ENCODE results near the gene PSTPIP1. TPM values are rescaled to one million over a fixed set of nuclear protein-coding genes. Genes with fewer than 3 reads are reported as not detected.
A peak's percentile ranks its signal among the peaks of the same experiment; 100 is the strongest.

Gene PSTPIP1
- total RNA-seq, 2 experiments from 2014 or later = 113 to 121 TPM

- ChIA-PET CTCF (interaction anchor here (0.9 to 7.7 kb wide), 14 partner anchors 20 to 567 kb away, joined by 3 to 105 read pairs (median 5); no protein-coding TSS in a partner anchor), POLR2A (interaction anchor here (0.7 to 1.4 kb wide), 3 partner anchors 22 to 62 kb away, joined by 3 to 4 read pairs (median 3); no protein-coding TSS in a partner anchor)
- TF ChIP-seq CTCF (IDR thresholded peaks at IDR 0.05) = no peak
- DNase-seq (no peak), ATAC-seq (no peak)
- Mint-ChIP-seq H3K4me1 (ENCODE audit: low read depth) (peaks cover 24% of the 10 kb centered on the region), H3K27ac (no peak overlapping the region), H3K4me3 (no peak overlapping the region), H3K36me3 (ENCODE audit: low read depth) (no peaks in the 10 kb centered on the region), H3K9me3 (peaks cover 2% of the 10 kb centered on the region), H3K27me3 (no peaks in the 10 kb centered on the region)
- intact Hi-C loops (cut with micrococcal nuclease) = no loop called here
Measured at GRCh38 chr15:76976141-76976540, 18.8 kb upstream of the PSTPIP1 start.

- peaks cover 2% of the 10 kb centered on the region for H3K9me3 Mint-ChIP-seq
- H3K36me3 Mint-ChIP-seq (ENCODE audit: low read depth) = no peaks in the 10 kb centered on the region
- ATAC-seq (peak; percentile 82), DNase-seq (peak; percentile 60)
- H3K4me1 Mint-ChIP-seq (ENCODE audit: low read depth) = peaks cover 24% of the 10 kb centered on the region
- H3K27me3 Mint-ChIP-seq = no peaks in the 10 kb centered on the region
- H3K27ac Mint-ChIP-seq = no peak overlapping the region
- TF ChIP-seq CTCF (IDR thresholded peaks at IDR 0.05) = no peak
- ChIA-PET CTCF (interaction anchor here (1.1 to 7.7 kb wide), 13 partner anchors 20 to 567 kb away, joined by 3 to 105 read pairs (median 5); no protein-coding TSS in a partner anchor), POLR2A (interaction anchor here (0.7 to 1.4 kb wide), 3 partner anchors 21 to 61 kb away, joined by 3 to 4 read pairs (median 3); no protein-coding TSS in a partner anchor)
- H3K4me3 Mint-ChIP-seq = no peak overlapping the region
- intact Hi-C loops (cut with micrococcal nuclease) = no loop called here
Measured at GRCh38 chr15:76976572-76977270, 18.2 kb upstream of the PSTPIP1 start.

- H3K27me3 Mint-ChIP-seq = no peaks in the 10 kb centered on the region
- H3K36me3 Mint-ChIP-seq (ENCODE audit: low read depth) = no peaks in the 10 kb centered on the region
- no peak overlapping the region for H3K4me3 Mint-ChIP-seq
- H3K4me1 Mint-ChIP-seq (ENCODE audit: low read depth) = peaks cover 24% of the 10 kb centered on the region
- DNase-seq (no peak), ATAC-seq (no peak)
- peaks cover 2% of the 10 kb centered on the region for H3K9me3 Mint-ChIP-seq
- ChIA-PET CTCF (interaction anchor here (0.9 to 2.2 kb wide), 6 partner anchors 9 to 74 kb away, joined by 4 to 8 read pairs (median 5); no protein-coding TSS in a partner anchor), POLR2A (interaction anchor here (0.8 to 2.1 kb wide), 6 partner anchors 10 to 44 kb away, joined by 3 to 6 read pairs (median 4); partner anchors contain the start of gene PSTPIP1)
- intact Hi-C loops (cut with micrococcal nuclease) = no loop called here
- no peak overlapping the region for H3K27ac Mint-ChIP-seq
- no peak for TF ChIP-seq CTCF (IDR thresholded peaks at IDR 0.05)
Measured at GRCh38 chr15:76978522-76979330, 16.2 kb upstream of the PSTPIP1 start.

GRCh38 chr15:76979331-76979925, 15.5 kb upstream of the PSTPIP1 start:
- no peak overlapping the region for H3K4me3 Mint-ChIP-seq
- no peaks in the 10 kb centered on the region for H3K27me3 Mint-ChIP-seq
- no peak overlapping the region for H3K27ac Mint-ChIP-seq
- no peak for TF ChIP-seq CTCF (IDR thresholded peaks at IDR 0.05)
- POLR2A ChIA-PET = interaction anchor here (1.5 to 2.1 kb wide), 3 partner anchors 10 to 27 kb away, joined by 3 to 6 read pairs (median 4); no protein-coding TSS in a partner anchor
- peaks cover 2% of the 10 kb centered on the region for H3K9me3 Mint-ChIP-seq
- intact Hi-C loops (cut with micrococcal nuclease) = no loop called here
- DNase-seq = no peak
- ATAC-seq = no peak
- no peaks in the 10 kb centered on the region for H3K36me3 Mint-ChIP-seq (ENCODE audit: low read depth)
- CTCF ChIA-PET = interaction anchor here (1.0 to 2.2 kb wide), 4 partner anchors 10 to 128 kb away, joined by 3 to 8 read pairs (median 5); no protein-coding TSS in a partner anchor
- peaks cover 19% of the 10 kb centered on the region for H3K4me1 Mint-ChIP-seq (ENCODE audit: low read depth)
